Measurements from ENCODE around the gene HSPB3.

DNA sequence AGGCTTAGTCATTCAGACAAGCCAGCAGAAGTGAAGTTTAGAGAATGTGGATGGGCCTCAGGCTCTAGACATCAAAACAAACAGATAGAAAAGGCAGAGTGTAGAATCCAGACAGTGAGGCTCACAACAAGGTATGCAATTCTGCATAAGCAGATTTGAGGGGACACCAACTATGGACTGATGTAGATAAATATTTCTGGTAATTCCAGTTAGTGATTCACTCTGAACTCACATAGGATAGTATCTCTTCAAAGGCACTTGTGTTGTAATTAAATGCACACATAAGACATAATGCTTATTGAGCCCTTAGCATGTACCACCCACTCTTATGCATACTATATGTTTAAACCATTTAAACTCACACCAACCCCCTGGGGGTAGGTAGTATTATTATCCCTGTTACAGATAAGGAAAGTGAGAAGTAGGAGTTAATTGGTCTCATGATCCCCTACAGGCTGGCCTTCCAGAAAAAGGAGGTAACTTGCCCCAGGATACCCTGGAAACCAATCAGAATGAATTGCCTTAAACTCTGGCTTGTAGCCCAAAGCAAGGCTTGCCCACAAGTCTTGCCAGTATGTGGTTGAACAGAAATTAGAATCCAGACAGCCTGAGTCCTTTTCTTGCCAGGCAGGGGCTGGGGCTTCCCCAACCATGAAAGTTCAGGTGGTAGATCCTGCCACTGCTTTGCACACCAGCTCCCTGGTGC is 39.5 kb upstream of the HSPB3 start:
- TF ChIP-seq, protein P1, sequence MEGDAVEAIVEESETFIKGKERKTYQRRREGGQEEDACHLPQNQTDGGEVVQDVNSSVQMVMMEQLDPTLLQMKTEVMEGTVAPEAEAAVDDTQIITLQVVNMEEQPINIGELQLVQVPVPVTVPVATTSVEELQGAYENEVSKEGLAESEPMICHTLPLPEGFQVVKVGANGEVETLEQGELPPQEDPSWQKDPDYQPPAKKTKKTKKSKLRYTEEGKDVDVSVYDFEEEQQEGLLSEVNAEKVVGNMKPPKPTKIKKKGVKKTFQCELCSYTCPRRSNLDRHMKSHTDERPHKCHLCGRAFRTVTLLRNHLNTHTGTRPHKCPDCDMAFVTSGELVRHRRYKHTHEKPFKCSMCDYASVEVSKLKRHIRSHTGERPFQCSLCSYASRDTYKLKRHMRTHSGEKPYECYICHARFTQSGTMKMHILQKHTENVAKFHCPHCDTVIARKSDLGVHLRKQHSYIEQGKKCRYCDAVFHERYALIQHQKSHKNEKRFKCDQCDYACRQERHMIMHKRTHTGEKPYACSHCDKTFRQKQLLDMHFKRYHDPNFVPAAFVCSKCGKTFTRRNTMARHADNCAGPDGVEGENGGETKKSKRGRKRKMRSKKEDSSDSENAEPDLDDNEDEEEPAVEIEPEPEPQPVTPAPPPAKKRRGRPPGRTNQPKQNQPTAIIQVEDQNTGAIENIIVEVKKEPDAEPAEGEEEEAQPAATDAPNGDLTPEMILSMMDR (IDR thresholded peaks at IDR 0.05; ENCODE audit: poor library complexity) = no peak
- no peak for TF ChIP-seq EZH2 (IDR thresholded peaks at IDR 0.05; ENCODE audit: borderline replicate concordance)

Data from hepatocyte (in vitro differentiated cells).